Measurements from ENCODE around the gene TUBA4A.
"Not testable (repeated sequence)": the region's sequence is repeated elsewhere in the genome, so short reads cannot be mapped to it uniquely, and the experiment has no call there.

The TUBA4A gene

GRCh38 chr2:219253753-219254589 lies at the start of gene TUBA4A:
Gene TUBA4A (minus strand): TSS chr2:219253918. CDS start chr2:219253858, 60 bp downstream.
- DNase-seq (ENCODE audit: low read depth in 3 of 3): peak; percentile 77 to 87 (median 81)

DNA sequence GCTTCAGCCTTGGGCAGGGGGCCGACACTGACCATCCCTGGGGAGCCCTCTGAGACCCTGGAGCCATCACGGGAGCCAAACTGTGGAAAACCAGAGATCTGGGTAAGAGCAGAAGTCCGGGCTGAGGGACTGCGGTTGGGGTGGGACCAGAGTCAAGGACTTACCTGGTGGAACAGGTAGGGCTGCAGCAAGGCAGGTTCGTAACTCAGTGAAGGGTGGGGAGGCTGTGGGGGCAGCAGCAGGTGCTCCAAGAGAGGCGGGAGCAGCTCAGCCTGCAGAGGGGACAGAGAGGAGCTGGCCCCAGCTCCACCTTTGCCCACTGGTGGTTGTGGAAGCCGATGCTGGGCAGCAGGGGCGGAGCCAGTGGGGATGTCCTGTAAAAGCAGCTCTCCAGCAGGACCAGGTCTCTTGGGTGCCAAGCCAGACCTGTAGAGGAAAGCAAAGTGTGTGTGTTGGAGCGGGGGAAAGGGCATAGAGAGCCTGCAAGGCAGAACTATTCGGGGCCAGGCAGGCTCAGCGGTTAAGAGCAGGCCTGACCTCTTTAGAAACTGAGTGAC lies 48.8 kb upstream of the TUBA4A start:
- no peak for DNase-seq (ENCODE audit: low read depth in 3 of 3)

- no peak for DNase-seq (ENCODE audit: low read depth in 3 of 3)
Measured at GRCh38 chr2:219300022-219300421, 46.3 kb upstream of the TUBA4A start.

DNA sequence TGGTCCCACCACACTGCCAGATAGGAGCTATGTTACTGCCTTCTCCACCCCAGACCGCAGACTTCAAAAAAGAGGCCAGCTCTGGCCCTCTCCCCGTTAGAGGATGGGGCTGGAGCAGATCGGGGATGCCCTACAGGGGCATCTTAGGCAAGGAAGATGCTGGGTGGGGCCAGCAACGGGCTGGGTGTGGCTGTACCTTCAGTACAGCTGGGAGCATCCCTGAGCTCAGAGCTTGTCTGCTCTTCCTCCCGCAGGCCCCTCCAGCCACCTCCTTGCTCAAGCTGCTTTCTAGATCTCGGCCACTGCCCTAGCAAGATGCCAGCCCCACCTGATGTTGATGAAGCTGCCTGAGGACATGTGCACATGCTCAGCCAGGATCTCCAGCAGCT lies 45.6 kb upstream of the TUBA4A start:
- DNase-seq (ENCODE audit: low read depth in 3 of 3): no peak

DNA sequence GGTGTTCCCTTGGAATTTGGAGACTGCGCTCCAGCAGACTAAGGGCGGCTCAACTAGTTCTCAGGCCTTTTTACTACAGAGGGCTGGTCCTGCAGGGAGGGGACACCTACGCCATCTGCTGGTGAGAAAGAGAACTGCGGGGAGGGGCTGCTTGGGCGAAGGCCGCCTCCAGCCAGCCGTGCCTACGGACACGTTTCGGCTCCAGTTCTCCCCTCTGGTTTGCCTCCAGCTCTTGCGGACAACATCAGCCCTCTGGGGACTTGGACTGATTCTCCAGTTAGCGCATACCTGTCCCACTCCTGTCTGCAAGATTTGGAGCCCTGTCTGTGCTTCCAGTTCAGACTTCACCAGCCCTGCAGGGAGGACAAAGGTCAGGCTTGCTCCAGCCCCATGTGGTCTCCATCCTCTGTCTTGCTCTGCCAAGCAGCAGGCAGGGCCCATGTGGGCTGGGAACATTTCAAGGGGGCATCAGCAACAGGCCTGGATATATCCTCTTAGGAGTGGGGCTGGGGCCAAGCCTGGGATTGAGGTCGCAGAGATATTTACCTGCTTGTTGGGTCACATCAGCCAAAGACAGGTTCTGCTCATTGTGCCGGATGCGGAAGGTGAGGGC lies 45.1 kb upstream of the TUBA4A start:
- DNase-seq (ENCODE audit: low read depth in 3 of 3): peak; percentile 79 to 88 (median 83)

DNA sequence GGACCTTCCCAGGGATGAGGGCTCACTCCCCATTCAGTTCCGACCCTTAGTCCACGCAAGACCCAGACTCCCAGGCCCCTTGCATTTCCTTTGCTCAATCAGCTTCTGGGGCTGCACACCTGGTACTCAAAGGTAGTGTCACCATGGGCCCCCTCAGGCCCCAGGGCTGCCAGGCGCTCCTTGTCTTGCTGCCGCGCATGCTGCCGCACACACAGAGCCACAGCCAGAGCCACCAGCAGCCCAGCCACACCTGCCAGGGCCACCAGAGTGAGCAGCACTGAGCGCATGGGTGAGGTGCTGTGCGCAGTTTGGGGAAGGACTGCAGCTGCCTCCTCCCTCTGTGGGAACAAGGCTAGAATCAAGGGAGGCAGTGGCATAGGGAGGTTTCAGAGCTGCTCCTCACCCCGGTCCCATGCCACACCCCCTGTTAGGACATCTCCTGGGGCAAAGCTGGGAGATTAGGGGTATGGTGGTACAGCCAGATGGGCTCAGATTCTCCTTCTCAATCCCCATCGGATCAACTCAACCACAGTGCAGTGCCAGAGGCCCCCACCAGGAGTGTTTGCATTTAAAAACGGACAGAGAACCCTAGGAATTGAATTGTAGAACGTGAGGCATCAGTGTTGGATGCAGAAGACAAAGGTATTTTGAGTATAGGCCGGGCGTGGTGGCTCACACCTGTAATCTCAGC lies 44.2 kb upstream of the TUBA4A start:
- no peak for DNase-seq (ENCODE audit: low read depth in 3 of 3)

- no peak for DNase-seq (ENCODE audit: low read depth in 3 of 3)
Measured at GRCh38 chr2:219296631-219297391, 43.1 kb upstream of the TUBA4A start.

DNA sequence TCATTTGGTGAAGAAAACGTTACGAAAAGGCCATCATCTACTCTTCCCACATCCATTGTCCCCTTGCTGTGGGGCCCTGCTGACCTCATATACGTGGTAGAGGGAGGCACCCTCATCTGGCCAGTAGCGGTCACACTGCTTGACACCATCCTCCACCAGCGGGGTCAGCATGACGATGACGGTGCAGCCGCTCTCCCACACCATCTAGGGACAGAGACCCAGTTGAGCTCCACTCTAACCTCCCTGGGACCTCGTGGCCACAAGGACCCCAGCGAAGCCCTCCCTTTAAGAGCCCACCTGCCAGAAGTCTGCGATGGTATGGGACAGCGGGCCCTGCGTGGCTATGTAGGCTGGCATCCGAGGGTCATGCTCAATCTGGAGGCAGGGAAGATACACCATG lies 42.4 kb upstream of the TUBA4A start:
- DNase-seq (ENCODE audit: low read depth in 3 of 3): no peak

DNA sequence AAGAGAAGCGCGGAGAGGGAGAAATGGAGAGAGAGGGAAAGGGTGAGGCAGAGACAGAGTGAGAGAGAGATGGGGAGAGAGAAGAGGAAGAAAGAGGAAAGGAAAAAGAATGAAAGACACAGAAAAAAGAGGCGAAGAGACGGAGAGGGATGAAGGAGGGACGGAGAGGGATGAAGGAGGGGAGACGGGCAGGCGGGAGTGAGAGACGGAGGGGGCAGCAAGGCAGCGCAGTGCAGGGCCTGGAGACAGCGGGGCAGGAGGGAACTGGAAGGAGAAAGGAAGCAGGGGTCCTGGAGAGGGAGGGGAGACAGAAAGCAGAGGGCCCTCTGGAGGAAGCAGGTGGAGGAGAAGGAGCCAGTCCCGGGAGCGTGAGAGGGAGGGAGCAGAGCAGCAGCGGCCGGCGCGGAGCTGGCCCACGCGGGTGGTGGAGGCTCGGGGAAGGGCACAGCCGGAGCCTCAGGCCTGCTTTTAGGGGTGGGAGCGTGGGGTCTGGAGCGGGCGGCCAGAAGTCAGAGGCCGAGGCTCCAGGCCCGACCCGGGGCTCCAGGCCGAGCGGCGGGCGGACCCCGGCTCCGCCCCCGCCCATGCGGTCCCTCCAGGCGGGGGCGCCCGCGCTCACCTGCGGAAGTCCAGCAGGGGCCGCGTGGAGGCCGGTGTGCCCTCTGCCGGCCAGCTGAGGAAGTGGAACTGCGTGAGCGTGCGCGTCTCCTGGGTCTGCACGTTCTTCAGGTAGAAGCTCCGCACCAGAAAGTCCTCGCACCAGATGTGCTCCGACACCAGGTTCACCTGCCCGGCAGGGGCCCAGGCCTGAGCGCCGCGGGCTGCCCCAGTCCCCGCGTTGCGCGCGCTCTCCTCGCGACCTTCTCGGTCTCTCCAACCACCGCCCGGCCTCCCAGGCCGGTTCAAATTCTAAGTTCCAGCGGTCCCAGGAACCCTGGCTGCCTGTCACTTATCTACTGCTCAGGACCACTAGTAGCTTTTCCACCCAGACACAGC lies 40.9 kb upstream of the TUBA4A start:
- peak; percentile 81 to 85 (median 82) for DNase-seq (ENCODE audit: low read depth in 3 of 3)

DNA sequence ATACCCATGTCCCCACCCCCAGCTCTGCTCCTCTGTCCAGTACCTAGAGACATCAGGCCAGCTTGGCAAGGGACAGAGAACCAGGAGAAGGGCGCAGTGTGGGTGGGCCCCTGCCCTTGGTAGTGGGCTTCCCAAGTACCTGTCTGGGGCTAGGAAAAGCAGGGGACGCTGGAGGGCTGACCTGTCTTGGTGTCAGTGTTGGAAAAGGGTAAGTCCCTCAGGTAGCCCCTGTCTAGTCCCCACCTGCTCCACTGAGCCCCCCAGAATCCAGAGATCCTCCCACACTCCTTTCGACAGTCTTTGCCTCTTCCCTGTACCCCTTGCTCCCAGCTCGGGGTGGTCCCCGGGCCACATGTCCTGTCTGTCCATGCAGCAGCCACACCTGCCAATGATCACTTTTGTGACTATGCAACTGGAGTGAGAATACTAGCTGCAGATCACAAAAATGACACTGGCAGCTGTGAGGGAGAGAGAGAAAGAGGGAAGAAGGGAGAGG lies 40.1 kb upstream of the TUBA4A start:
- no peak for DNase-seq (ENCODE audit: low read depth in 3 of 3)

GRCh38 chr2:219292616-219293015 lies 38.9 kb upstream of the TUBA4A start:
- DNase-seq (ENCODE audit: low read depth in 3 of 3): no peak

DNA sequence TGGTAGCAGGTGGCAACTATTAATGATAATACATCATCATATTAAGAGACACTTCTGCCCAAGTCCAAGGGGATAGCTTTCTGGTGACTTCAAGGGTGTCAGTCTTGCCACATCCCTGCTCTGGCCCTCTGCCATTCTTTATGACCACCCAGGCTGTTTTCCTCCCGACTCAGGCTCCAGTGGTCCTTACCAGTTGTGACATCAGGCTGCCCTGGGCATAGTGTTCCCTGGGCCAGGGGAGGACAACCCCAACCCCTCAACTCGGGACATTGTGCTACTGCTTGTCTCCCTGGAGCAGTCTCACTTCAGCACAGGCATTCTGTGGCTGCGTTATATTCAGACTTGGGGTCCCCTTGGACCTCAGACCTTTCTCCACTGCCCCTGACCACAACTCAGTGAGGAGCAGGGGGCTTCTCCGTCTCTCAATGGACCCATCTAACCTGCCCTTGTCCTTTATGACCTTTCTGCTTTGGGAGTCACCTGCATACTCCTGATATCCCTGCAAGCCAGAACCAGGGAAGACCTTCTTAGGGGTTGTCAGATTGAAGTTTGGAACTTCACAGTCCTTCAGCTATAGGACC lies 38.3 kb upstream of the TUBA4A start:
- DNase-seq (ENCODE audit: low read depth in 3 of 3): no peak

GRCh38 chr2:219291394-219291793 lies 37.7 kb upstream of the TUBA4A start:
- DNase-seq (ENCODE audit: low read depth in 3 of 3): no peak

DNA sequence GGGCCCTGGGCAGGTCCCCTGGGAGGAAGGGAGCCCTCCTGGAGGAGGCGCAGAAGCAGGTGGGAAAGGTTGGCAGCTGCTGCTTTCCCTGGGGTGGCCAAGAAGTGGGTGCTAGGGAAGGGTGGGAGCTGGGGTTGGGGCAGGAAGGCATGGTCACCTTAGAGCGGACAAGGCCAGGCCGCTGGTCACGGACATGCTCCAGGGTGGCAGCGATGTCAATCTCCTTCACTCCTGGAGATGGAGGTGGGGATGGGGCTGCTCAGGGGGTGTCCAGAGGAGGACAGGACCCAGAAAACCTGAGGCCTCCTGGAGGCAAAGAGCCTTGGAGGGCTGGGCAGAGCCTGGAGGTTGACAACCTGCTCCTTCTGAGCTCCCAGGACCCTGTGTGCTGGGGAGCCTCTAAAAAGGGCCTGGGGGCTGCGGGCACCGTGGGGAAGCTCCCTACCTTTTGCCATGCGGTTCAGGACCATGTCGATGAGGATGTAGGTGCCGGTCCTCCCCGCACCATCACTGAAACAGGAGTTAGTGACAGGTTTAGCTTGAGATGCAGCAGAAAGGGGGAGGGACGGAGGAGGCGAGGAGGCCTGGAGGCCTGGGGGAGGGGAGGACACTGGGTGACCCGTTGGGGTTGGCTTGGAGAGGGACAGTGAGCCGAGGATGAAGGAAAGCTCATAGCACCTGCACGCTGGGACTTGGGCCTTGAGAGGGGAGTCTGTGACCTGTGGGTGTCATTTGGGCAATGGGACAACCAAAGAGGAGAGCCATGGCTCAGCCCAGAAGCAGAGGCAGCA lies 36.9 kb upstream of the TUBA4A start:
- no peak for DNase-seq (ENCODE audit: low read depth in 3 of 3)

- no peak for DNase-seq (ENCODE audit: low read depth in 3 of 3)
Measured at GRCh38 chr2:219289537-219290361, 36.0 kb upstream of the TUBA4A start.

GRCh38 chr2:219289195-219289536 lies 35.4 kb upstream of the TUBA4A start:
- no peak for DNase-seq (ENCODE audit: low read depth in 3 of 3)

- DNase-seq (ENCODE audit: low read depth in 3 of 3): no peak
Measured at GRCh38 chr2:219287580-219288265, 34.0 kb upstream of the TUBA4A start.

DNA sequence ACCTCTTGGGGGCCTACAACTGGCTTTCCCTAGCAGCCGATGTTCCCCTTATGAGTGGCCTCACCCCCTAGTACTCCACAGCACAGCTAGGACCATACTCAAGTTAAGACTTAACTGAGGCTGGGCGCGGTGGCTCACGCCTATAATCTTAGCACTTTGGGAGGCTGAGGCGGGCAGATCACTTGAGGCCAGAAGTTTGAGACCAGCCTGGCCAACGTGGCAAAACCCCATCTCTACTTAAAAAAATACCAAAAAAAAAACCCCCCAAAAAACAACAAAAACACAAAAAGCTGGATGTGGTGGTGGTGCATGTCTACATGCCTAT lies 33.4 kb upstream of the TUBA4A start:
- DNase-seq (ENCODE audit: low read depth in 3 of 3): not testable (repeated sequence)
